ENCODE measurements around the gene CHD3.

DNA sequence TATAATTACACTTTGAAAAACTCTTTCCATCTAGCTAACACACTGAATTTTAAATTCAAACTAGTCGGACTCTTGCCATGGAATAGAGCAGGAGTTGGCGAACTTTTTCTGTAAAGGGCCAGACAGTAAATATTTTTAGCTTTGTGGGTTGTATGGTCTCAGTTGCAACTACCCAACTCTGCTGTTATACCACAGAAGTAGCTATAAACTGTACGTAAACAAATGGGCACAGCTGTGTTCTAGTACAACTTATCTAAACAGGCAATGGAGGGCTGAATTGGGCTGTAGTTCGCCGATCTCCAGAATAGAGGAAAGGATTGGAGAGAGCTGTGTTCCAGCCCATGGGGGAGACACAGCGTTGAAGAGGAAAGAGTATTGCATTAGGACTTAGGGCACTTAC lies 52.2 kb downstream of the CHD3 start:
- TF ChIP-seq, protein P1, sequence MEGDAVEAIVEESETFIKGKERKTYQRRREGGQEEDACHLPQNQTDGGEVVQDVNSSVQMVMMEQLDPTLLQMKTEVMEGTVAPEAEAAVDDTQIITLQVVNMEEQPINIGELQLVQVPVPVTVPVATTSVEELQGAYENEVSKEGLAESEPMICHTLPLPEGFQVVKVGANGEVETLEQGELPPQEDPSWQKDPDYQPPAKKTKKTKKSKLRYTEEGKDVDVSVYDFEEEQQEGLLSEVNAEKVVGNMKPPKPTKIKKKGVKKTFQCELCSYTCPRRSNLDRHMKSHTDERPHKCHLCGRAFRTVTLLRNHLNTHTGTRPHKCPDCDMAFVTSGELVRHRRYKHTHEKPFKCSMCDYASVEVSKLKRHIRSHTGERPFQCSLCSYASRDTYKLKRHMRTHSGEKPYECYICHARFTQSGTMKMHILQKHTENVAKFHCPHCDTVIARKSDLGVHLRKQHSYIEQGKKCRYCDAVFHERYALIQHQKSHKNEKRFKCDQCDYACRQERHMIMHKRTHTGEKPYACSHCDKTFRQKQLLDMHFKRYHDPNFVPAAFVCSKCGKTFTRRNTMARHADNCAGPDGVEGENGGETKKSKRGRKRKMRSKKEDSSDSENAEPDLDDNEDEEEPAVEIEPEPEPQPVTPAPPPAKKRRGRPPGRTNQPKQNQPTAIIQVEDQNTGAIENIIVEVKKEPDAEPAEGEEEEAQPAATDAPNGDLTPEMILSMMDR (conservative IDR thresholded peaks at IDR 0.05; ENCODE audit: low read length), result no peak
- no peak for TF ChIP-seq EZH2phosphoT487 (IDR thresholded peaks at IDR 0.05; ENCODE audit: borderline replicate concordance)

Data from Loucy (cell line).